ENCODE data around the gene HORMAD2. TPM values are rescaled to one million over a fixed set of nuclear protein-coding genes. Genes with fewer than 3 reads are reported as not detected.
"Not testable (repeated sequence)": the region's sequence is repeated elsewhere in the genome, so short reads cannot be mapped to it uniquely, and the experiment has no call there.

HORMAD2 gene
- total and polyA plus RNA-seq, 7 experiments from 2014 or later = 0.34 TPM; not detected in 6

GRCh38 chr22:30078320-30079311, 1.6 kb upstream of the HORMAD2 start:
- intact Hi-C loops (cut with micrococcal nuclease) = no loop called here
- H3K4me1 ChIP-seq (ENCODE audit: control insufficient read depth in 2 of 2, insufficient read depth in 2 of 2, low read length in 2 of 2) = no peaks in the 10 kb centered on the region
- peaks cover 0 to 2% (median 0%) of the 10 kb centered on the region in 5 donors for H3K36me3 Mint-ChIP-seq
- H3K4me3 ChIP-seq (ENCODE audit: low read length) = no peak overlapping the region
- no peak overlapping the region for H3K27ac ChIP-seq (ENCODE audit: low read depth, low read length)
- peaks cover 0 to 3% (median 0%) of the 10 kb centered on the region in 11 donors for H3K9me3 Mint-ChIP-seq
- POLR2A ChIA-PET = interaction anchor here (1.0 kb wide), 1 partner anchor 345 kb away, joined by 4 read pairs; no protein-coding TSS in a partner anchor
- peak in 5 of 9 donors; percentile 4 to 31 (median 13) for DNase-seq
- peaks cover 6 to 18% (median 14%) of the 10 kb centered on the region in 7 donors for H3K4me1 Mint-ChIP-seq
- no peaks in the 10 kb centered on the region for H3K9me3 ChIP-seq (ENCODE audit: control insufficient read depth in 2 of 3, low read length in 3 of 3)
- H3K4me3 Mint-ChIP-seq = peak overlapping the region; percentile 44 to 77 (median 65)
- ATAC-seq = peak; percentile 51
- no peaks in the 10 kb centered on the region for H3K36me3 ChIP-seq (ENCODE audit: control insufficient read depth in 2 of 3, insufficient read depth in 3 of 3, low read length in 3 of 3)
- H3K27ac Mint-ChIP-seq = peak overlapping the region; percentile 41 to 89 (median 75)
- CTCF ChIA-PET = interaction anchor here (0.6 to 0.7 kb wide), 2 partner anchors 60 to 115 kb away, joined by 4 read pairs; no protein-coding TSS in a partner anchor
- H3K27me3 Mint-ChIP-seq = peaks cover 0 to 27% (median 16%) of the 10 kb centered on the region in 5 donors
- H3K27me3 ChIP-seq (ENCODE audit: control insufficient read depth in 2 of 2, insufficient read depth in 2 of 2, low read length in 2 of 2) = no peaks in the 10 kb centered on the region

GRCh38 chr22:30080805-30081204, 541 bp downstream of the HORMAD2 start:
- Mint-ChIP-seq H3K9me3 (peaks cover 0 to 7% (median 3%) of the 10 kb centered on the region in 11 donors), H3K4me3 (no peak overlapping the region), H3K36me3 (peaks cover 0 to 6% (median 0%) of the 10 kb centered on the region in 5 donors), H3K4me1 (peaks cover 7 to 19% (median 15%) of the 10 kb centered on the region in 7 donors), H3K27me3 (peaks cover 0 to 17% (median 13%) of the 10 kb centered on the region in 5 donors), H3K27ac (no peak overlapping the region)
- no peak for ATAC-seq
- intact Hi-C loops (cut with micrococcal nuclease) = no loop called here
- H3K4me3 ChIP-seq (ENCODE audit: low read length) = no peak overlapping the region
- DNase-seq = no peak
- no peaks in the 10 kb centered on the region for H3K27me3 ChIP-seq (ENCODE audit: control insufficient read depth in 2 of 2, insufficient read depth in 2 of 2, low read length in 2 of 2)
- ChIA-PET POLR2A (no interaction called here), CTCF (interaction anchor here (1.2 kb wide), 1 partner anchor 34 kb away, joined by 5 read pairs; no protein-coding TSS in a partner anchor)
- no peaks in the 10 kb centered on the region for H3K36me3 ChIP-seq (ENCODE audit: control insufficient read depth in 2 of 3, insufficient read depth in 3 of 3, low read length in 3 of 3)
- peaks cover 0 to 1% of the 10 kb centered on the region in 2 donors for H3K4me1 ChIP-seq (ENCODE audit: control insufficient read depth in 2 of 2, insufficient read depth in 2 of 2, low read length in 2 of 2)
- H3K27ac ChIP-seq (ENCODE audit: low read depth, low read length) = no peak overlapping the region
- no peaks in the 10 kb centered on the region for H3K9me3 ChIP-seq (ENCODE audit: control insufficient read depth in 2 of 3, low read length in 3 of 3)

GRCh38 chr22:30086496-30086895, 6.2 kb downstream of the HORMAD2 start:
- peaks cover 0 to 4% (median 0%) of the 10 kb centered on the region in 5 donors for H3K27me3 Mint-ChIP-seq
- CTCF ChIA-PET = interaction anchor here (0.7 to 2.2 kb wide), 2 partner anchors 358 to 450 kb away, joined by 3 to 7 read pairs; no protein-coding TSS in a partner anchor
- ATAC-seq (no peak), DNase-seq (no peak)
- peaks cover 0 to 7% (median 3%) of the 10 kb centered on the region in 11 donors for H3K9me3 Mint-ChIP-seq
- H3K36me3 Mint-ChIP-seq = peaks cover 0 to 6% (median 0%) of the 10 kb centered on the region in 5 donors
- H3K27me3 ChIP-seq (ENCODE audit: control insufficient read depth in 2 of 2, insufficient read depth in 2 of 2, low read length in 2 of 2) = no peaks in the 10 kb centered on the region
- H3K4me3 ChIP-seq (ENCODE audit: low read length) = no peak overlapping the region
- POLR2A ChIA-PET = no interaction called here
- peak overlapping the region in 1 of 10 donors; percentile 4 for H3K4me3 Mint-ChIP-seq
- H3K4me1 Mint-ChIP-seq = peaks cover 8 to 21% (median 11%) of the 10 kb centered on the region in 7 donors
- H3K4me1 ChIP-seq (ENCODE audit: control insufficient read depth in 2 of 2, insufficient read depth in 2 of 2, low read length in 2 of 2) = peaks cover 4 to 8% of the 10 kb centered on the region in 2 donors
- intact Hi-C loops (cut with micrococcal nuclease) = loop anchor here (5.0 kb wide), 5 partner anchors 79 to 689 kb away; partner anchors contain the start of gene MTMR3 (in 1 of the 2)
- H3K27ac Mint-ChIP-seq = peak overlapping the region in 4 of 9 donors; percentile 0 to 66 (median 16)
- H3K9me3 ChIP-seq (ENCODE audit: control insufficient read depth in 2 of 3, low read length in 3 of 3) = no peaks in the 10 kb centered on the region
- no peaks in the 10 kb centered on the region for H3K36me3 ChIP-seq (ENCODE audit: control insufficient read depth in 2 of 3, insufficient read depth in 3 of 3, low read length in 3 of 3)
- no peak overlapping the region for H3K27ac ChIP-seq (ENCODE audit: low read depth, low read length)

GRCh38 chr22:30087037-30087436, 6.8 kb downstream of the HORMAD2 start:
- not testable (repeated sequence) for H3K36me3 Mint-ChIP-seq; H3K9me3 ChIP-seq (ENCODE audit: control insufficient read depth in 2 of 3, low read length in 3 of 3); H3K27ac ChIP-seq (ENCODE audit: low read depth, low read length); H3K4me3 Mint-ChIP-seq; H3K27me3 Mint-ChIP-seq; H3K36me3 ChIP-seq (ENCODE audit: control insufficient read depth in 2 of 3, insufficient read depth in 3 of 3, low read length in 3 of 3); DNase-seq; H3K4me1 ChIP-seq (ENCODE audit: control insufficient read depth in 2 of 2, insufficient read depth in 2 of 2, low read length in 2 of 2); H3K4me3 ChIP-seq (ENCODE audit: low read length); H3K9me3 Mint-ChIP-seq; H3K27me3 ChIP-seq (ENCODE audit: control insufficient read depth in 2 of 2, insufficient read depth in 2 of 2, low read length in 2 of 2); ATAC-seq; H3K27ac Mint-ChIP-seq
- CTCF ChIA-PET = interaction anchor here (0.7 to 2.2 kb wide), 2 partner anchors 242 to 451 kb away, joined by 3 to 7 read pairs; no protein-coding TSS in a partner anchor
- intact Hi-C loops (cut with micrococcal nuclease) = loop anchor here (5.0 kb wide), 5 partner anchors 80 to 690 kb away; partner anchors contain the start of gene MTMR3 (in 1 of the 2)
- H3K4me1 Mint-ChIP-seq = peaks cover 8 to 21% (median 11%) of the 10 kb centered on the region in 7 donors
- POLR2A ChIA-PET = interaction anchor here (1.0 kb wide), 1 partner anchor 10 kb away, joined by 3 read pairs; no protein-coding TSS in a partner anchor

GRCh38 chr22:30087611-30088010, 7.3 kb downstream of the HORMAD2 start:
- Mint-ChIP-seq H3K4me3 (no peak overlapping the region), H3K27ac (no peak overlapping the region), H3K9me3 (peaks cover 0 to 7% (median 3%) of the 10 kb centered on the region in 11 donors), H3K4me1 (peaks cover 8 to 23% (median 11%) of the 10 kb centered on the region in 7 donors), H3K27me3 (peaks cover 0 to 4% (median 0%) of the 10 kb centered on the region in 5 donors), H3K36me3 (peaks cover 0 to 6% (median 0%) of the 10 kb centered on the region in 5 donors)
- no peak for ATAC-seq
- Histone ChIP-seq H3K27ac (ENCODE audit: low read depth, low read length) (no peak overlapping the region), H3K4me3 (ENCODE audit: low read length) (no peak overlapping the region), H3K9me3 (ENCODE audit: control insufficient read depth in 2 of 3, low read length in 3 of 3) (no peaks in the 10 kb centered on the region), H3K4me1 (ENCODE audit: control insufficient read depth in 2 of 2, insufficient read depth in 2 of 2, low read length in 2 of 2) (peaks cover 4 to 8% of the 10 kb centered on the region in 2 donors), H3K27me3 (ENCODE audit: control insufficient read depth in 2 of 2, insufficient read depth in 2 of 2, low read length in 2 of 2) (no peaks in the 10 kb centered on the region), H3K36me3 (ENCODE audit: control insufficient read depth in 2 of 3, insufficient read depth in 3 of 3, low read length in 3 of 3) (no peaks in the 10 kb centered on the region)
- no peak for DNase-seq
- intact Hi-C loops (cut with micrococcal nuclease) = loop anchor here (5.0 kb wide), 5 partner anchors 80 to 690 kb away; partner anchors contain the start of gene MTMR3 (in 1 of the 2)
- POLR2A ChIA-PET = interaction anchor here (0.7 to 1.0 kb wide), 2 partner anchors 10 to 73 kb away, joined by 3 read pairs; no protein-coding TSS in a partner anchor
- CTCF ChIA-PET = interaction anchor here (0.6 to 2.2 kb wide), 4 partner anchors 18 to 451 kb away, joined by 3 to 7 read pairs (median 4); no protein-coding TSS in a partner anchor

GRCh38 chr22:30088468-30088867, 8.2 kb downstream of the HORMAD2 start:
- Histone ChIP-seq H3K4me1 (ENCODE audit: control insufficient read depth in 2 of 2, insufficient read depth in 2 of 2, low read length in 2 of 2) (peaks cover 4 to 8% of the 10 kb centered on the region in 2 donors), H3K36me3 (ENCODE audit: control insufficient read depth in 2 of 3, insufficient read depth in 3 of 3, low read length in 3 of 3) (no peaks in the 10 kb centered on the region), H3K4me3 (ENCODE audit: low read length) (no peak overlapping the region), H3K27ac (ENCODE audit: low read depth, low read length) (no peak overlapping the region), H3K27me3 (ENCODE audit: control insufficient read depth in 2 of 2, insufficient read depth in 2 of 2, low read length in 2 of 2) (no peaks in the 10 kb centered on the region), H3K9me3 (ENCODE audit: control insufficient read depth in 2 of 3, low read length in 3 of 3) (no peaks in the 10 kb centered on the region)
- Mint-ChIP-seq H3K9me3 (peaks cover 0 to 7% (median 3%) of the 10 kb centered on the region in 11 donors), H3K4me3 (no peak overlapping the region), H3K4me1 (peaks cover 8 to 23% (median 11%) of the 10 kb centered on the region in 7 donors), H3K36me3 (peaks cover 0 to 10% (median 0%) of the 10 kb centered on the region in 5 donors), H3K27ac (no peak overlapping the region), H3K27me3 (peaks cover 0 to 5% (median 0%) of the 10 kb centered on the region in 5 donors)
- ChIA-PET CTCF (interaction anchor here (0.6 to 0.7 kb wide), 3 partner anchors 20 to 501 kb away, joined by 3 to 4 read pairs (median 4); no protein-coding TSS in a partner anchor), POLR2A (interaction anchor here (0.5 kb wide), 1 partner anchor 1270 kb away, joined by 4 read pairs; no protein-coding TSS in a partner anchor)
- ATAC-seq (no peak), DNase-seq (no peak)
- intact Hi-C loops (cut with micrococcal nuclease) = loop anchor here (5.0 kb wide), 5 partner anchors 81 to 691 kb away; partner anchors contain the start of gene MTMR3 (in 1 of the 2)
